NB4 (cell line): ENCODE measurements around the gene SAMD4A.

Source experiments
- CTCF ChIP-seq: IDR thresholded peaks from one replicate; pipeline ENCODE4 v1.5.1; 2012; ENCODE audit warnings: low read depth, low read length
- POLR2A ChIP-seq: IDR thresholded peaks from 2 replicates; pipeline ENCODE4 v1.6.1; 2011; ENCODE audit warnings: mild to moderate bottlenecking; ENCODE audit not compliant: insufficient read length; ENCODE audit errors: extremely low read depth

GRCh38 chr14:54690887-54691286 is 124.0 kb downstream of the SAMD4A start:
- TF ChIP-seq CTCF: no peak
- TF ChIP-seq POLR2A: no peak
